HCT116 (cell line): Measurements from ENCODE around the gene PTPMT1. TPM values are rescaled to one million over a fixed set of nuclear protein-coding genes. Genes with fewer than 3 reads are reported as not detected.
A peak's percentile ranks its signal among the peaks of the same experiment; 100 is the strongest.

Source experiments
- ATAC-seq: fragments of 200-7000 bp; cut with Tn5 transposase; 2 replicates; pipeline ENCODE4 v1.9.1; 2020; ENCODE audit warnings: mild to moderate bottlenecking, moderate library complexity
- BruUV-seq: library from RNA; stranded (reverse); fragments of 400-500 nt; replicated peaks from 2 replicates; lab custom pipeline; 2021; lab: Mats Ljungman, UMichigan
- CTCF ChIA-PET: fragments of 300-600 bp; sonication (Branson Sonifier 250); formaldehyde crosslinking; loops from one replicate; lab custom pipeline; 2021; ENCODE audit warnings: antibody characterized with exemption; lab: Charles Lee
- POLR2A ChIA-PET: fragments of 300-600, 350-600 bp; sonication (Branson Sonifier 250); formaldehyde crosslinking; loops from one replicate; lab custom pipeline; 2021; ENCODE audit warnings: antibody characterized with exemption; lab: Charles Lee
- RAD21 ChIA-PET, 2 experiments: fragments of 300-600 bp; sonication (Branson Sonifier 250); formaldehyde crosslinking; loops; one replicate each; lab custom pipeline; 2023; ENCODE audit warnings: low total read pairs in 2 of 2; ENCODE audit not compliant: uncharacterized antibody in 2 of 2, unreplicated experiment in 2 of 2, low non-redundant PET in 1 of 2; lab: Charles Lee
- DNase-seq: peaks from one replicate; pipeline ENCODE4 v3.0.0-alpha.2; 2010; ENCODE audit warnings: low read depth, low spot score
- H2AFZ ChIP-seq: fragments of 200-600 bp; shearing (Covaris generic), sonication (generic); 2 replicates; pipeline ENCODE4 v1.6.1; 2017; ENCODE audit warnings: low read depth, mixed run types, mixed read lengths, antibody characterized with exemption, low read length; ENCODE audit not compliant: poor library complexity, severe bottlenecking
- H3K27ac ChIP-seq: 2 replicates; pipeline ENCODE4 v1.5.1; 2012; ENCODE audit warnings: low read depth, low read length
- H3K27me3 ChIP-seq: fragments of 200-600 bp; sonication (generic); 2 replicates; pipeline ENCODE4 v1.6.1; 2016; ENCODE audit warnings: mixed run types, low read length, mixed read lengths; ENCODE audit not compliant: insufficient read depth
- H3K36me3 ChIP-seq, 2 experiments: fragments of 200-500 bp in 1 of 2; fragments of 200-600 bp in 1 of 2; sonication (Bioruptor generic) in 1 of 2; sonication (generic) in 1 of 2; 2 replicates each; pipeline versions ENCODE4 v1.5.1 to v1.6.1; 2014 to 2016; ENCODE audit warnings: low read length in 2 of 2, inconsistent platforms in 1 of 2, mixed read lengths in 1 of 2, mixed run types in 1 of 2; ENCODE audit not compliant: insufficient read depth in 2 of 2, control insufficient read depth in 1 of 2
- H3K4me1 ChIP-seq, 2 experiments: fragments of 200-600 bp in 1 of 2; sonication (generic) in 1 of 2; 2 replicates each; pipeline versions ENCODE4 v1.5.1 to v1.6.1; 2012 to 2017; ENCODE audit warnings: low read length in 2 of 2, inconsistent platforms in 1 of 2, mild to moderate bottlenecking in 1 of 2, mixed read lengths in 1 of 2, mixed run types in 1 of 2, moderate library complexity in 1 of 2; ENCODE audit not compliant: insufficient read depth in 2 of 2, control insufficient read depth in 1 of 2
- H3K4me2 ChIP-seq: fragments of 200-600 bp; sonication (generic); 2 replicates; pipeline ENCODE4 v1.6.1; 2017; ENCODE audit warnings: mixed run types, low read length, mixed read lengths
- H3K4me3 ChIP-seq, 2 experiments: fragments of 200-600 bp in 1 of 2; sonication (generic) in 1 of 2; replicated peaks in 1 of 2; 2 replicates each; pipeline ENCODE4 v1.5.1; 2011 to 2016; ENCODE audit warnings: low read length in 2 of 2, control low read depth in 1 of 2, low read depth in 1 of 2, mild to moderate bottlenecking in 1 of 2, mixed read lengths in 1 of 2, mixed run types in 1 of 2
- H3K79me2 ChIP-seq: fragments of 200-600 bp; sonication (generic); 2 replicates; pipeline ENCODE4 v1.6.1; 2017; ENCODE audit warnings: mild to moderate bottlenecking, mixed run types, low read length, moderate library complexity, mixed read lengths; ENCODE audit not compliant: insufficient read depth
- H3K9ac ChIP-seq: fragments of 200-600 bp; sonication (generic); 2 replicates; pipeline ENCODE4 v1.6.1; 2016; ENCODE audit warnings: low read length, mixed read lengths
- H3K9me2 ChIP-seq: fragments of 200-600 bp; sonication (generic), shearing (Covaris generic); 2 replicates; pipeline ENCODE4 v1.6.1; 2017; ENCODE audit warnings: mixed run types, mild to moderate bottlenecking, moderate library complexity; ENCODE audit not compliant: insufficient read depth
- H3K9me3 ChIP-seq, 2 experiments: fragments of 200-500 bp in 1 of 2; fragments of 200-600 bp in 1 of 2; sonication (Bioruptor generic) in 1 of 2; sonication (generic) in 1 of 2; 2 replicates each; pipeline ENCODE4 v1.6.1; 2014 to 2017; ENCODE audit warnings: low read length in 2 of 2, mixed read lengths in 2 of 2, inconsistent platforms in 1 of 2, low read depth in 1 of 2, mild to moderate bottlenecking in 1 of 2, mixed run types in 1 of 2, moderate library complexity in 1 of 2; ENCODE audit not compliant: control insufficient read depth in 1 of 2, insufficient read depth in 1 of 2
- H4K20me1 ChIP-seq: fragments of 200-600 bp; sonication (generic), shearing (Covaris generic); 2 replicates; pipeline ENCODE4 v1.6.1; 2017; ENCODE audit warnings: mixed run types, mild to moderate bottlenecking, moderate library complexity; ENCODE audit not compliant: insufficient read depth
- CBX3 ChIP-seq: IDR thresholded peaks from 2 replicates; pipeline ENCODE4 v1.6.1; 2012; ENCODE audit warnings: low read depth
- EGR1 ChIP-seq: IDR thresholded peaks from 2 replicates; pipeline ENCODE4 v1.6.1; 2012; ENCODE audit warnings: low read depth
- ELF1 ChIP-seq: IDR thresholded peaks from 2 replicates; pipeline ENCODE4 v1.6.1; 2012; ENCODE audit warnings: low read depth, borderline replicate concordance
- EZH2 ChIP-seq: fragments of 200-600 bp; sonication (generic); IDR thresholded peaks from 2 replicates; pipeline ENCODE4 v1.6.1; 2017; ENCODE audit warnings: antibody characterized with exemption, mixed run types
- EZH2phosphoT487 ChIP-seq: fragments of 200-600 bp; IDR thresholded peaks from 2 replicates; pipeline ENCODE4 v1.6.1; 2018; ENCODE audit warnings: antibody characterized with exemption, borderline replicate concordance
- FOSL1 ChIP-seq: IDR thresholded peaks from 2 replicates; pipeline ENCODE4 v1.6.1; 2012; ENCODE audit warnings: low read depth
- JUND ChIP-seq: IDR thresholded peaks from 2 replicates; pipeline ENCODE4 v1.6.1; 2012
- POLR2A ChIP-seq: IDR thresholded peaks from 2 replicates; pipeline ENCODE4 v1.7.0; 2011; ENCODE audit warnings: borderline replicate concordance; ENCODE audit not compliant: insufficient read depth, insufficient read length; ENCODE audit errors: extremely low read depth
- POLR2AphosphoS5 ChIP-seq: IDR thresholded peaks from 2 replicates; pipeline ENCODE4 v1.6.1; 2011; ENCODE audit warnings: mild to moderate bottlenecking, low read depth, low read length, moderate library complexity
- RAD21 ChIP-seq: IDR thresholded peaks from 2 replicates; pipeline ENCODE4 v1.6.1; 2012; ENCODE audit warnings: low read depth, mild to moderate bottlenecking
- SIN3A ChIP-seq: IDR thresholded peaks from 2 replicates; pipeline ENCODE4 v1.6.1; 2012; ENCODE audit warnings: low read depth
- SP1 ChIP-seq: IDR thresholded peaks from 2 replicates; pipeline ENCODE4 v1.6.1; 2012; ENCODE audit warnings: low read depth
- SRF ChIP-seq: IDR thresholded peaks from 2 replicates; pipeline ENCODE4 v1.6.1; 2012; ENCODE audit warnings: low read depth
- TCF7L2 ChIP-seq: IDR thresholded peaks from 2 replicates; pipeline ENCODE4 v1.7.0; 2011; ENCODE audit warnings: borderline replicate concordance, inconsistent platforms; ENCODE audit not compliant: insufficient read depth, insufficient read length; ENCODE audit errors: extremely low read depth
- ZFX ChIP-seq: fragments of 450-650 bp; IDR thresholded peaks from 2 replicates; pipeline ENCODE4 v1.6.1; 2017
- ZNF274 ChIP-seq: fragments of 200-500 bp; sonication (Bioruptor generic); IDR thresholded peaks from 2 replicates; pipeline ENCODE4 v1.6.1; 2014; ENCODE audit warnings: mild to moderate bottlenecking, low read depth, low read length, inconsistent platforms
- intact Hi-C: fragments of 100-400 bp; cut with micrococcal nuclease; formaldehyde crosslinking; loops from 2 replicates; pipeline ENCODE4 v1.10.0; 2022
- total RNA-seq: library from RNA; stranded (reverse); gene quantifications from one replicate; pipeline ENCODE4 v1.2.1, GENCODE V29; 2021; ENCODE audit not compliant: unreplicated experiment
- TF ChIP-seq, protein P1 (sequence below): IDR thresholded peaks from 2 replicates; pipeline ENCODE4 v1.6.1; 2012
- TF ChIP-seq, protein P2 (sequence below), 3 experiments: fragments of 200-600 bp in 1 of 3; sonication (generic) in 1 of 3; IDR thresholded peaks in 2 of 3; conservative IDR thresholded peaks in 1 of 3; 2 replicates each; pipeline ENCODE4 v1.5.1; 2012 to 2017; ENCODE audit warnings: low read depth in 2 of 3, low read length in 2 of 3, antibody characterized with exemption in 1 of 3, borderline replicate concordance in 1 of 3, control low read depth in 1 of 3, mild to moderate bottlenecking in 1 of 3, mixed read lengths in 1 of 3, mixed run types in 1 of 3, moderate library complexity in 1 of 3; ENCODE audit not compliant: insufficient read depth in 1 of 3
- TF ChIP-seq, protein P3 (sequence below): IDR thresholded peaks from 2 replicates; pipeline ENCODE4 v1.6.1; 2011; ENCODE audit warnings: mild to moderate bottlenecking, low read length, moderate library complexity; ENCODE audit not compliant: insufficient replicate concordance; ENCODE audit errors: extremely low read depth
- TF ChIP-seq, protein P4 (sequence below): IDR thresholded peaks from 2 replicates; pipeline ENCODE4 v1.6.1; 2012

PTPMT1 gene
- total RNA-seq, 1 experiment from 2014 or later: 71.6 TPM

DNA sequence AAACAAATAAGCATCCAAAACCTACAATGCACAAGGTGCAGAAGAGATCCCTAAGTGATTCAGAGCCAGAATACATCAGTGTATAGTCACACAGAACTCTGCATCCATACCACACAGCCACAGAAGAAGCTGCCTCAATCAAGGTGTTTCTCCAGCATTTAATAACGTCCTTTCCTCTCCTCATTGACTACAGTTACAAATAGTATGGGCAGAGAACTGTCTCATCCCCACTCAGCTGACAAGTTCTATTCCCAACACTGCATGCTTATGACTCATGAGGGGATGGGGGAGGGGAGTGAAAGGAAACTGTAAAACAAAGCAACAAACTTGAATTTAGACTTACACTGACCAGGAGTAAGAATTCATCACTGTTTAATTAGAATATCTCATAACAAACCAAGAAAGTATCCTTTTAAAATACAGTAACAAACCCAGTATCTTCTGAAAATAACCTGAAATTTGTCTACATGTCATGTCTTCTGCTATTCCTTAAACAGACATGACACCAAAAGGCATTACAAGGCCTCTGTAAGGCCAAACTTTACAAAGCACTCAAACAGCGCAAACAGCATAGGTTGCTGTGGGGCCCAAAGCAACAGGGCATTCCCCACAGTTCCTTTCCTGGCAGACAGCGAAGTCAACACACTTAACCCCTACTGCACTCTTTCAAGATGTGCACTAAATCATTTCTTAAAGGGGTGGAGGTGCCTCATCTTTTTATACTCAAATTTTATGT is 41.7 kb upstream of the PTPMT1 start:
- peaks cover 24 to 30% of the 10 kb centered on the region in 2 experiments for H3K4me1 ChIP-seq
- H4K20me1 ChIP-seq: peaks cover 25% of the 10 kb centered on the region; the same call in 1 of the 2 replicates
- no peaks in the 10 kb centered on the region for H3K36me3 ChIP-seq
- H3K9me2 ChIP-seq: no peaks in the 10 kb centered on the region
- POLR2A ChIA-PET: no interaction called here
- ATAC-seq (peak; percentile 70), DNase-seq (no peak)
- no peaks in the 10 kb centered on the region for H3K9me3 ChIP-seq
- intact Hi-C loops: no loop called here
- peak overlapping the region; percentile 36 for H3K27ac ChIP-seq
- peak overlapping the region; percentile 66 for H3K4me2 ChIP-seq
- H3K9ac ChIP-seq: peak overlapping the region; percentile 1; the same call in 1 of the 2 replicates
- CTCF ChIA-PET: no interaction called here
- RAD21 ChIA-PET: no interaction called here
- peak overlapping the region in 1 of 2 experiments; percentile 2; a peak in 1 of 4 replicates for H3K4me3 ChIP-seq
- BruUV-seq: no TSS peak
- peaks cover 99% of the 10 kb centered on the region for H3K79me2 ChIP-seq
- H2AFZ ChIP-seq: no peak overlapping the region
- no peaks in the 10 kb centered on the region for H3K27me3 ChIP-seq
- TF ChIP-seq ELF1 (no peak), CBX3 (no peak), EZH2 (no peak), RAD21 (no peak), TCF7L2 (no peak), FOSL1 (peak; percentile 69), POLR2AphosphoS5 (no peak), SP1 (no peak), EZH2phosphoT487 (no peak), SIN3A (no peak), POLR2A (no peak), ZFX (no peak), SRF (no peak), JUND (peak; percentile 67; the same call in 1 of the 2 replicates), ZNF274 (no peak), EGR1 (no peak)
- TF ChIP-seq, protein P1, sequence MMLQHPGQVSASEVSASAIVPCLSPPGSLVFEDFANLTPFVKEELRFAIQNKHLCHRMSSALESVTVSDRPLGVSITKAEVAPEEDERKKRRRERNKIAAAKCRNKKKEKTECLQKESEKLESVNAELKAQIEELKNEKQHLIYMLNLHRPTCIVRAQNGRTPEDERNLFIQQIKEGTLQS: no peak
- TF ChIP-seq, protein P2, sequence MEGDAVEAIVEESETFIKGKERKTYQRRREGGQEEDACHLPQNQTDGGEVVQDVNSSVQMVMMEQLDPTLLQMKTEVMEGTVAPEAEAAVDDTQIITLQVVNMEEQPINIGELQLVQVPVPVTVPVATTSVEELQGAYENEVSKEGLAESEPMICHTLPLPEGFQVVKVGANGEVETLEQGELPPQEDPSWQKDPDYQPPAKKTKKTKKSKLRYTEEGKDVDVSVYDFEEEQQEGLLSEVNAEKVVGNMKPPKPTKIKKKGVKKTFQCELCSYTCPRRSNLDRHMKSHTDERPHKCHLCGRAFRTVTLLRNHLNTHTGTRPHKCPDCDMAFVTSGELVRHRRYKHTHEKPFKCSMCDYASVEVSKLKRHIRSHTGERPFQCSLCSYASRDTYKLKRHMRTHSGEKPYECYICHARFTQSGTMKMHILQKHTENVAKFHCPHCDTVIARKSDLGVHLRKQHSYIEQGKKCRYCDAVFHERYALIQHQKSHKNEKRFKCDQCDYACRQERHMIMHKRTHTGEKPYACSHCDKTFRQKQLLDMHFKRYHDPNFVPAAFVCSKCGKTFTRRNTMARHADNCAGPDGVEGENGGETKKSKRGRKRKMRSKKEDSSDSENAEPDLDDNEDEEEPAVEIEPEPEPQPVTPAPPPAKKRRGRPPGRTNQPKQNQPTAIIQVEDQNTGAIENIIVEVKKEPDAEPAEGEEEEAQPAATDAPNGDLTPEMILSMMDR (IDR thresholded peaks at IDR 0.05 in 2 of 3, conservative IDR thresholded peaks at IDR 0.05 in 1 of 3; ENCODE audit: borderline replicate concordance in 1 of 3, insufficient read depth in 1 of 3, low read depth in 2 of 3, low read length in 2 of 3): no peak
- TF ChIP-seq, protein P3, sequence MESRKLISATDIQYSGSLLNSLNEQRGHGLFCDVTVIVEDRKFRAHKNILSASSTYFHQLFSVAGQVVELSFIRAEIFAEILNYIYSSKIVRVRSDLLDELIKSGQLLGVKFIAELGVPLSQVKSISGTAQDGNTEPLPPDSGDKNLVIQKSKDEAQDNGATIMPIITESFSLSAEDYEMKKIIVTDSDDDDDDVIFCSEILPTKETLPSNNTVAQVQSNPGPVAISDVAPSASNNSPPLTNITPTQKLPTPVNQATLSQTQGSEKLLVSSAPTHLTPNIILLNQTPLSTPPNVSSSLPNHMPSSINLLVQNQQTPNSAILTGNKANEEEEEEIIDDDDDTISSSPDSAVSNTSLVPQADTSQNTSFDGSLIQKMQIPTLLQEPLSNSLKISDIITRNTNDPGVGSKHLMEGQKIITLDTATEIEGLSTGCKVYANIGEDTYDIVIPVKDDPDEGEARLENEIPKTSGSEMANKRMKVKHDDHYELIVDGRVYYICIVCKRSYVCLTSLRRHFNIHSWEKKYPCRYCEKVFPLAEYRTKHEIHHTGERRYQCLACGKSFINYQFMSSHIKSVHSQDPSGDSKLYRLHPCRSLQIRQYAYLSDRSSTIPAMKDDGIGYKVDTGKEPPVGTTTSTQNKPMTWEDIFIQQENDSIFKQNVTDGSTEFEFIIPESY: no peak
- TF ChIP-seq, protein P4, sequence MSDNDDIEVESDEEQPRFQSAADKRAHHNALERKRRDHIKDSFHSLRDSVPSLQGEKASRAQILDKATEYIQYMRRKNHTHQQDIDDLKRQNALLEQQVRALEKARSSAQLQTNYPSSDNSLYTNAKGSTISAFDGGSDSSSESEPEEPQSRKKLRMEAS: 0 out of 2 replicates have a peak, but pooled peaks have one; percentile 37
